NB4 (cell line): ENCODE measurements around the gene AVEN.

Experiments used
- CTCF ChIP-seq: IDR thresholded peaks from one replicate; pipeline ENCODE4 v1.5.1; 2012; ENCODE audit warnings: low read depth, low read length
- MAX ChIP-seq: IDR thresholded peaks from 2 replicates; pipeline ENCODE4 v1.6.1; 2011; ENCODE audit warnings: low read depth, low read length
- POLR2A ChIP-seq: IDR thresholded peaks from 2 replicates; pipeline ENCODE4 v1.6.1; 2011; ENCODE audit warnings: mild to moderate bottlenecking; ENCODE audit not compliant: insufficient read length; ENCODE audit errors: extremely low read depth

GRCh38 chr15:33830351-33830750 lies 208.7 kb downstream of the AVEN start:
- no peak for TF ChIP-seq CTCF
- no peak for TF ChIP-seq MAX
- no peak for TF ChIP-seq POLR2A
